ENCODE measurements around the gene RNF135. TPM values are rescaled to one million over a fixed set of nuclear protein-coding genes. Genes with fewer than 3 reads are reported as not detected.
"Not testable (repeated sequence)": the region's sequence is repeated elsewhere in the genome, so short reads cannot be mapped to it uniquely, and the experiment has no call there.

RNF135 gene
- total RNA-seq, 1 experiment from 2014 or later: 23.4 TPM

DNA sequence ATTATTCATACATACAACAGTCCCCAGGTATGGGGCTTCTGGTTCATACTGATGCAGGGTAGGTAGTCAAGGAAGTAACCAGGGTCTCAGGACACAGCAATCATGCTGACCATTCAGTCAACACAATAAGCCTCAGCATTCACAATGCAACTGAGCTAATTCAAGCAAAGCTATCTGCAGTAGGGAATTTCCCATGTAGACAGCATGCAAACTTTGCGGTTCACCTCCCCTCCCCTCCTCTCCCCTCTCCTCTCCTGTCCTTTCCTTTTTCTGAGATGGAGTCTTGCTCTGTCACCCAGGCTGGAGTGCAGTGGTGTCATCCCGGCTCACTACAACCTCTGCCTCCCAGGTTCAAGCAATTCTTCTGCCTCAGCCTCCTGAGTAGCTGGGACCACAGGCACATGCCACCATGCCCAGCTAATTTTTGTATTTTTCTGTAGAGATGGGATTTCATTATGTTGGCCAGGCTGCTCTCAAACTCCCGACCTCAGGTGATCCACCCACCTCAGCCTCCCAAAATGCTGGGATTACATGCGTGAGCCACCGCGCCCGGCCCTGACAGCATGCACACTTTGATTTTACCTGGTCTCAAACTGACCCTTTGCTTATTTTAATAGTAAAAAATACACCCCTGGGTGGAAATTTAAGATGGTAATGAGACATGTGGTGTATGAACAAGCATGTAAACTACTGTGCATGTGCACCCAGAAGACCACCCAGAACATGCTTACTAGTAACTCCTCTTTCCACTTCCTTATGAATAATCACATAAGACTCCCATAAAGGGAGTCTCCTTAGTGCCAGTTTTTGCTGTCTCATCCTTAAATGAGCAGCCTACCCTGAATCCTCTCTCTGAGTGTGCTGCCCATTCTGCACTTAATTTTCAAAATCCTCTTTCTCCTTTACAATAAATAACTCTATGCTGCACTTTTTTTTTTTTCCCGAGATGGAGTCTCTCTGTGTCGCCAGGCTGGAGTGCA, 9.3 kb upstream of the RNF135 start:
- POLR2A ChIA-PET (ENCODE audit: unreplicated experiment): no interaction called here
- H3K9me3 ChIP-seq (ENCODE audit: insufficient read depth, low read depth): no peaks in the 10 kb centered on the region
- H3K36me3 ChIP-seq (ENCODE audit: low read depth): no peaks in the 10 kb centered on the region
- 0 out of 2 replicates have a peak, but pooled peaks cover 4% of the 10 kb centered on the region for H3F3A ChIP-seq (ENCODE audit: insufficient read depth, low read depth)
- TF ChIP-seq EZH2 (IDR thresholded peaks at IDR 0.05; ENCODE audit: low read depth): no peak
- no peak overlapping the region for H3K4me3 ChIP-seq
- no peaks in the 10 kb centered on the region for H3K9me2 ChIP-seq (ENCODE audit: insufficient read depth)
- no peaks in the 10 kb centered on the region for H3K79me2 ChIP-seq (ENCODE audit: low read depth)
- H3K27ac ChIP-seq: no peak overlapping the region
- H3K27me3 ChIP-seq (ENCODE audit: insufficient read depth, low read depth): no peaks in the 10 kb centered on the region
- no peaks in the 10 kb centered on the region for H3K4me1 ChIP-seq (replicated peaks; ENCODE audit: insufficient read depth)
- no TSS peak for BruUV-seq (replicated peaks)
- CTCF ChIA-PET: interaction anchor here (0.7 kb wide), 1 partner anchor 30 kb away, joined by 4 read pairs; no protein-coding TSS in a partner anchor
- intact Hi-C loops (cut with micrococcal nuclease; ENCODE audit: unreplicated experiment): no loop called here
- no peaks in the 10 kb centered on the region for H4K20me1 ChIP-seq (ENCODE audit: insufficient read depth)
- no peak overlapping the region for H2AFZ ChIP-seq
- DNase-seq: no peak
- no peak overlapping the region for H3K4me2 ChIP-seq

DNA sequence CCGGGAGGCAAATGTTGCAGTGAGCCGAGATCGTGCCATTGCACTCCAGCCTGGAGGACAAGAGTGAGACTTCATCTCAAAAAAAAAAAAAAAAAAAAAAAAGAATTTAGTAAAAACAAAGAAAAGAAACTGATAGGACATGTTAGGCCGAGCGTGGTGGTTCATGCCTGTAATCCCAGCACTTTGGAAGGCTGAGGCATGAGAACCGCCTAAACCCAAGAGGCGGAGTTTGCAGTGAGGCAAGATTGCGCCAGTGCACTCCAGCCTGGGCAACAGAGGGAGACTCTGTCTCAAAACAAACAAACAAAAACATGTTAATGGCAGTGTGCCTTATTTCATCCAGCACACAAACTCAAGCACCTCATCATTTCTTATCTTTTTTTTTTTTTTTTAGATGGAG, 6.5 kb upstream of the RNF135 start:
- H3K9me2 ChIP-seq (ENCODE audit: insufficient read depth); H3K79me2 ChIP-seq (ENCODE audit: low read depth); H2AFZ ChIP-seq; POLR2A ChIA-PET (ENCODE audit: unreplicated experiment); intact Hi-C loops (cut with micrococcal nuclease; ENCODE audit: unreplicated experiment); H3F3A ChIP-seq (ENCODE audit: insufficient read depth, low read depth); H3K36me3 ChIP-seq (ENCODE audit: low read depth); H4K20me1 ChIP-seq (ENCODE audit: insufficient read depth); H3K4me2 ChIP-seq; BruUV-seq (replicated peaks); H3K9me3 ChIP-seq (ENCODE audit: insufficient read depth, low read depth); CTCF ChIA-PET; DNase-seq; H3K27ac ChIP-seq; H3K27me3 ChIP-seq (ENCODE audit: insufficient read depth, low read depth); H3K4me3 ChIP-seq; H3K4me1 ChIP-seq (replicated peaks; ENCODE audit: insufficient read depth): not testable (repeated sequence)

DNA sequence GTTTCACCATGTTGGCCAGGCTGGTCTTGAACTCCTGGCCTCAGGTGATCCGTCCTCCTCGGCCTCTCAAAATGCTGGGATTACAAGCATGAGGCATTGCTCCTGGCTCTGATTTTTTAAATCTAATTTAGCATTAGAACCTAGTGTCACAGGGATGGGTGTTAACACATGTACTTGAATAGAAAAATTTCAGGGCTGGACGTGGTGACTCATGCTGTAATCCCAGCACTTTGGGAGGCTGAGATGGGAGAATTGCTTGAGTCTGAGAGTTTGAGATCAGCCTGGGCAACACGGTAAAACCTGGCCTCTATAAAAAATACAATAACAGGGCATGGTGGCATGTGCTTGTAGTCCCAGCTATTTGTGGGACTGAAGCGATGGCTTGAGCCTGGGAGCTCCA, 6.0 kb upstream of the RNF135 start:
- CTCF ChIA-PET: no interaction called here
- Histone ChIP-seq H3K4me1 (replicated peaks; ENCODE audit: insufficient read depth) (peaks cover 6% of the 10 kb centered on the region; the same call in 1 of the 2 replicates), H3K9me3 (ENCODE audit: insufficient read depth, low read depth) (no peaks in the 10 kb centered on the region), H4K20me1 (ENCODE audit: insufficient read depth) (no peaks in the 10 kb centered on the region), H3K27ac (no peak overlapping the region), H3K36me3 (ENCODE audit: low read depth) (no peaks in the 10 kb centered on the region), H3K79me2 (ENCODE audit: low read depth) (no peaks in the 10 kb centered on the region), H2AFZ (no peak overlapping the region), H3K4me3 (no peak overlapping the region), H3K9me2 (ENCODE audit: insufficient read depth) (no peaks in the 10 kb centered on the region), H3K4me2 (no peak overlapping the region), H3K27me3 (ENCODE audit: insufficient read depth, low read depth) (no peaks in the 10 kb centered on the region), H3F3A (ENCODE audit: insufficient read depth, low read depth) (0 out of 2 replicates have a peak, but pooled peaks cover 8% of the 10 kb centered on the region)
- no peak for DNase-seq
- POLR2A ChIA-PET (ENCODE audit: unreplicated experiment): no interaction called here
- TF ChIP-seq, protein P1, sequence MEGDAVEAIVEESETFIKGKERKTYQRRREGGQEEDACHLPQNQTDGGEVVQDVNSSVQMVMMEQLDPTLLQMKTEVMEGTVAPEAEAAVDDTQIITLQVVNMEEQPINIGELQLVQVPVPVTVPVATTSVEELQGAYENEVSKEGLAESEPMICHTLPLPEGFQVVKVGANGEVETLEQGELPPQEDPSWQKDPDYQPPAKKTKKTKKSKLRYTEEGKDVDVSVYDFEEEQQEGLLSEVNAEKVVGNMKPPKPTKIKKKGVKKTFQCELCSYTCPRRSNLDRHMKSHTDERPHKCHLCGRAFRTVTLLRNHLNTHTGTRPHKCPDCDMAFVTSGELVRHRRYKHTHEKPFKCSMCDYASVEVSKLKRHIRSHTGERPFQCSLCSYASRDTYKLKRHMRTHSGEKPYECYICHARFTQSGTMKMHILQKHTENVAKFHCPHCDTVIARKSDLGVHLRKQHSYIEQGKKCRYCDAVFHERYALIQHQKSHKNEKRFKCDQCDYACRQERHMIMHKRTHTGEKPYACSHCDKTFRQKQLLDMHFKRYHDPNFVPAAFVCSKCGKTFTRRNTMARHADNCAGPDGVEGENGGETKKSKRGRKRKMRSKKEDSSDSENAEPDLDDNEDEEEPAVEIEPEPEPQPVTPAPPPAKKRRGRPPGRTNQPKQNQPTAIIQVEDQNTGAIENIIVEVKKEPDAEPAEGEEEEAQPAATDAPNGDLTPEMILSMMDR (conservative IDR thresholded peaks at IDR 0.05): no peak
- no peak for TF ChIP-seq EZH2 (IDR thresholded peaks at IDR 0.05; ENCODE audit: low read depth)
- no TSS peak for BruUV-seq (replicated peaks)
- intact Hi-C loops (cut with micrococcal nuclease; ENCODE audit: unreplicated experiment): no loop called here

DNA sequence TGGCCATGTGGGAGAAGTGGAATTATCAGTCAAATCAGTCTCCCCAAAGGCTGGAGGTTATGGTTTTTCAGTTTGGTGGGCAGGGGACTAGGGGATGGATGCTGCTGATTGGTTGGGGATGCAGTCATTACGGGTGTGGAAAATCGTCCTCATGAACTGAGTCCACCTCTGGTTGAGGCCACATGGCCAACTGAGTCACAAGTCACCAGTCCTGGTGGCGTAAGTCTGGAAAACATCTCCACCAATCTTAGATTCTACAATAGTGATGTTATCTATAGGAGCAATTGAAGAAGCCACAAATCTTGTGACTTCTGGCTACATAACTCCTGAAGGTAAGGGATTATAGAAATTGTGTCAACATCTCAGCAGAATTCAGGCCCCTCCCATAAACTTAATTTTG, 5.2 kb upstream of the RNF135 start:
- Histone ChIP-seq H3K4me3 (no peak overlapping the region), H3K27me3 (ENCODE audit: insufficient read depth, low read depth) (no peaks in the 10 kb centered on the region), H3K9me3 (ENCODE audit: insufficient read depth, low read depth) (no peaks in the 10 kb centered on the region), H3K27ac (no peak overlapping the region), H3K36me3 (ENCODE audit: low read depth) (no peaks in the 10 kb centered on the region), H3K4me2 (no peak overlapping the region), H2AFZ (no peak overlapping the region), H3K9me2 (ENCODE audit: insufficient read depth) (no peaks in the 10 kb centered on the region), H3K4me1 (replicated peaks; ENCODE audit: insufficient read depth) (peaks cover 9% of the 10 kb centered on the region; the same call in 1 of the 2 replicates), H3K79me2 (ENCODE audit: low read depth) (no peaks in the 10 kb centered on the region), H4K20me1 (ENCODE audit: insufficient read depth) (no peaks in the 10 kb centered on the region), H3F3A (ENCODE audit: insufficient read depth, low read depth) (peaks cover 16% of the 10 kb centered on the region; the same call in 1 of the 2 replicates)
- TF ChIP-seq, protein P1 (conservative IDR thresholded peaks at IDR 0.05): no peak
- no peak for TF ChIP-seq EZH2 (IDR thresholded peaks at IDR 0.05; ENCODE audit: low read depth)
- DNase-seq: no peak
- ChIA-PET POLR2A (ENCODE audit: unreplicated experiment) (no interaction called here), CTCF (no interaction called here)
- intact Hi-C loops (cut with micrococcal nuclease; ENCODE audit: unreplicated experiment): no loop called here
- no TSS peak for BruUV-seq (replicated peaks)

DNA sequence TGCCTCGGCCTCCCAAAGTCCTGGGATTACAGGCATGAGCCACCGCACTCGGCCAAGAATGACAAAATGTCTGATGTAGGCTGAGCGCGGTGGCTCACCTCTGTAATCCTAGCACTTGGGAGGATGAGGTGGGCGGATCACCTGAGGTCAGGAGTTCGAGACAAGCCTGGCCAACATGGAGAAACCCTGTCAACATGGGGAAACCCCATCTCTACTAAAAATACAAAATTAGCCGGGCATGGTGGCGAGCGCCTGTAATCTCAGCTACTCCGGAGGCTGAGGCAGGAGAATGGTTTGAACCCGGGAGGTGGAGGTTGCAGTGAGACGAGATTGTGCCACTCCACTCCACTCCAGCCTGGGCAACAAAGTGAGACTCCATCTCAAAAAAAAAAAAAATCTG, 2.9 kb upstream of the RNF135 start:
- Histone ChIP-seq H3K4me1 (replicated peaks; ENCODE audit: insufficient read depth) (peaks cover 15% of the 10 kb centered on the region; the same call in 1 of the 2 replicates), H3K79me2 (ENCODE audit: low read depth) (peaks cover 16% of the 10 kb centered on the region; the same call in 1 of the 2 replicates), H3F3A (ENCODE audit: insufficient read depth, low read depth) (peaks cover 22% of the 10 kb centered on the region)
- H3K36me3 ChIP-seq (ENCODE audit: low read depth); H2AFZ ChIP-seq; H3K4me3 ChIP-seq; H4K20me1 ChIP-seq (ENCODE audit: insufficient read depth); POLR2A ChIA-PET (ENCODE audit: unreplicated experiment); H3K9me3 ChIP-seq (ENCODE audit: insufficient read depth, low read depth); H3K27me3 ChIP-seq (ENCODE audit: insufficient read depth, low read depth); DNase-seq; H3K9me2 ChIP-seq (ENCODE audit: insufficient read depth); H3K4me2 ChIP-seq; intact Hi-C loops (cut with micrococcal nuclease; ENCODE audit: unreplicated experiment); BruUV-seq (replicated peaks); H3K27ac ChIP-seq: not testable (repeated sequence)
- CTCF ChIA-PET: interaction anchor here (0.6 kb wide), 1 partner anchor 135 kb away, joined by 3 read pairs; no protein-coding TSS in a partner anchor
